ENCODE measurements around the gene ENTR1.

Gene ENTR1

GRCh38 chr9:136373300-136374182 lies 36.9 kb downstream of the ENTR1 start, which contains the start of gene CARD9:
CARD9 (minus strand) TSS chr9:136373669; CDS start chr9:136372078, 1,591 bp downstream.
- peak; percentile 74 for DNase-seq

DNA sequence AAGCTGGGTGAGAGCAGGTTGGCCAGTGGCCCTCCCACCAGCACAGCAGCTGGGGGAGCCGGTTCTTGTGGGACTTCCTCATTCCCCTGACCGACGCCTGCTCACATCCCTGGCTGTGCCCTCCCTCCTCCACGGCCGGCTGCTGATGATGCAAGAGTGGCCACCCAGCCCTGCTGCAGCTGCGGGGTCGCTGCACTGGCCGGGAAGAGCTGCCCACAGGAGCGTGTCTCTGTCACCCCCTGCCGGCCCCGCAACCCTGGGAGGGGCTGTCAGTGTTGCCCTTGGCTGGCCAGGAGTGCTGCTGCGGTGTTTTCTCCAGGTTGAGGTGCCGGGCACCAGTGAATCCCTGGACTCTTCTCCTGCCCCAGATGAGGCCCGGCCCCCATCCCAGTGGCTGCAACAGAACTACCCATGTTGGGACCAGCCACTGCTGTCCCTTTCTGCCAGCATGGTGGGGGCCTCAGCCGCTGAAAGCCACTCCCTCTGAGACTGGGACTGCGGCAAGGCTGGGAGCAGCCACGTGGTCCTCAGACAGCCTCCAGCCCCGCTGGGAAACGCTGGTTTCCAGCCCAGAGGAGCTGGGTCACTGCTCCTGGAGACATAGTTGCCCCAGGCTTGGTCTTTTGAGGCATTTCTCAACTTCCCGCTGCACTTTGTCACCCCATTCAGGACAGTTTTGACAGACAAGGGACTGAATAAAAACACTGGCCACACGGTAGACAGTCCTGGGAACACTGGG lies 37.7 kb downstream of the ENTR1 start:
- peak; percentile 76 for DNase-seq

GRCh38 chr9:136372006-136372405 lies 38.4 kb downstream of the ENTR1 start:
- no peak for DNase-seq

DNA sequence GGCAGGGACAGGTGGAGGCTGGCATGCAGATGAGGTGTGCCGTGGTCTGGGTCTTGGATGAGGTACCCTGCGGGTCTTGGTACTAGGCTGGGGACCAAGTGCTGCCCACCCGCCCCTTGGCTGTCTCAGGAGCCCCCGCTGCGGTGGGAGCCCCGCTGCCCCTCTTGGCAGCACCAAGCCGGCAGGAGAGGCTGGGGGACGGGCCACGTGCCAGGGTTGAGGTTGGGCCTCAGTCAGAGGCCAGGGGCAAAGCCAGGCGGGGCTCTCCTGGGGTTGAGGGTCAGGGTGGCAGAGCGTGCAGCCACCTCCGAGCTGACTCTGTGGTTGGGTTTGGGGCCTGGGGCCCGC lies 38.9 kb downstream of the ENTR1 start:
- no peak for DNase-seq

- DNase-seq = no peak
These were observed 39.5 kb downstream of the ENTR1 start for GRCh38 chr9:136370687-136371532.

DNA sequence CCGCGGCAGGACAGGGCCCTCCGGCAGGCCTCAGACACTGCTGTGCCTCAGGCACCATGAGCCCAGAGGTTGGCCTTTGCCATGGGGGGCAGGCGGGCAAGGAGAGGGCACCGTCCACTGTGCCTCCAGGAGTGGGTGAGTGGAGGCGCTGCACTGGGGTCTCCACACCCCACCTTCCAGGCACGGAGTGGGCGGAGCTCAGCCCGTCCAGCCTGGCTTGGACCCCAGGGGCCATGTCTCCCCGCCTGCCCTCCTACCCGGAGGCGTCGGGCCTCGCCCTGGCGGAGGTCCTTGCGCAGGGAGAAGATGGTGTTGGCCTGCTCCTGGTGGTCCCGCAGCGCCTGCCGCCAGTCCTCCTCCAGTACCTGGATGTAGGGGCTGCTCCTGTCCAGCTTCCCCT lies 40.4 kb downstream of the ENTR1 start:
- DNase-seq = no peak

DNA sequence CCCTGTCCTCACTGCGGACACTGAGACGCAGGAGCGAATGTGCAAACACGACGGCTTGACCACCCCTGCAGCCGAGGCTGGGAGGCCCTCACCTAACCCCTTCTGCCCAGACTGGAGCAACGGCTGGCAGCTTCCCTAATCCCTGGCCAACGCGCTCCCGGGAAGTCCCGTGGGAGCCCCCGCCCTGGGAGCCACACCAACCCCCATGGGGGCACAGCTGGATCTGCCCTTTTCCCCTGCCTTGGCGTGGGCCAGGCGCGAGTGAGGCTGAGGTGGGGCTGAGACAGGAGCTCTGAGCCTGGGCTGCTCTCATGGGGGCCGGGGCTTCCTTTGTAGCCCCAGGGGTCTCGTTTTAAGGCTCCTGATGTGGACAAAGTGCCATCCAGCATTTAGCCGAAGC lies 42.2 kb downstream of the ENTR1 start:
- no peak for DNase-seq

GRCh38 chr9:136367296-136368145 lies 42.9 kb downstream of the ENTR1 start:
- DNase-seq = no peak

DNA sequence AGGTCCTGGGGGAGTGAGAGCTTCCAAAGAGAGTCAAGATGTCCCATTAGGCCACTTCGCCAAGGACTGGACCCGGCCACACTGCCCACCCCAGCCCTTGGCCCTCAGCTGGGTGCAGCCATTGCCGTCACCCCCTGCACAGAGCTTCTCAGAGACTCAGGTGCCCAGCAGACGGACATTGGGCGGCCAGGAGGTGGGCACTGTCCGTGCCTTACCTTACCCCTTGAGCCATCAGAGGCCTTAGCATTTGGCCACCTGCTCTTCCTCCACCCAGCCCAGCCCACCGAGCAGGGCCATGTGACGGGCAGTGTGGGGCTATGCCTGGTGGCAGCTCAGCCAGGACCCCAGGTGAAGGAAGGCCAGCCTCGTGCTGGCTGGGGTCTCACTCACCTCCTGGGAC lies 43.6 kb downstream of the ENTR1 start:
- no peak for DNase-seq

- DNase-seq = no peak
These were observed 44.6 kb downstream of the ENTR1 start for GRCh38 chr9:136365775-136366222.

DNA sequence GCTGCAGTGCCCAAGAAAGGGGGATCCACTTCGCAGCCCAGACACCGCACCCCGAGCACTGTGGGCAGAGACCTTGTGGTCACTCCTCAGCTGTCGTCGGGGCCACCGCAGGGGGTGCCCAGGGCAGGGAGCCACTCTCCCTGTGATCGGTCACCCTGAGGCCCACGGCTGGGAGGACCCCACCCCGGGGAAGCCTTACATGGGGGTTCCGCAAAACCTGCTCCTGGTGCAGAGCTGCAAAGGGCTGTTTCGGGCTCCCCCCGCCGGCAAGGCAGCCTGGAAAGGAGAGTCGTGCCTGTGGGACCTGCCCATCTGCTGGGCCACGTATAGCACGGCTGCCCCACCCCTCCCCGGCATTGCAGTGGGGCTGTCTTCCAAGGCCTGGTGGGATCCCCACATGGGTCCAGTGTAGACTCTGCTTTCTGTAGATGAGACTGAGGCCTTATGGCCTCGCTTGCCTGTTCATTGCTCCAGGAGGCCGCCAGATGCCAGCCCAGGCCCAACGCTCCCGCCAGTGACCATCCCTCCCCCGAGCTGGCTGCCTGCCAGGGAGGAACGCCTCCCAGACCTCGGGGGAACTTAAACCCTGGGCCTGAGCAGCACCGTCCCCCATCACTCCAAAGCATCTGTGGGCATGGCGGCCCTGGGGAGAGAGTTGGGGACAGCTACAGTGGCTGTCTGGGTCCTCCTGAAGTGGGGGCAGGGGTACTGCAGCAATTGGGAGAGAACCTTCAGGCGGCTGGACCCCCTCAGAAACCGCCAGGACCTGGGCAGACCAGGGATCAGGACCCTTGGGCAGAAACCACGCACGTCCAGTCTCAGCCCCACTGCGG lies 45.3 kb downstream of the ENTR1 start:
- peak; percentile 63 for DNase-seq

DNA sequence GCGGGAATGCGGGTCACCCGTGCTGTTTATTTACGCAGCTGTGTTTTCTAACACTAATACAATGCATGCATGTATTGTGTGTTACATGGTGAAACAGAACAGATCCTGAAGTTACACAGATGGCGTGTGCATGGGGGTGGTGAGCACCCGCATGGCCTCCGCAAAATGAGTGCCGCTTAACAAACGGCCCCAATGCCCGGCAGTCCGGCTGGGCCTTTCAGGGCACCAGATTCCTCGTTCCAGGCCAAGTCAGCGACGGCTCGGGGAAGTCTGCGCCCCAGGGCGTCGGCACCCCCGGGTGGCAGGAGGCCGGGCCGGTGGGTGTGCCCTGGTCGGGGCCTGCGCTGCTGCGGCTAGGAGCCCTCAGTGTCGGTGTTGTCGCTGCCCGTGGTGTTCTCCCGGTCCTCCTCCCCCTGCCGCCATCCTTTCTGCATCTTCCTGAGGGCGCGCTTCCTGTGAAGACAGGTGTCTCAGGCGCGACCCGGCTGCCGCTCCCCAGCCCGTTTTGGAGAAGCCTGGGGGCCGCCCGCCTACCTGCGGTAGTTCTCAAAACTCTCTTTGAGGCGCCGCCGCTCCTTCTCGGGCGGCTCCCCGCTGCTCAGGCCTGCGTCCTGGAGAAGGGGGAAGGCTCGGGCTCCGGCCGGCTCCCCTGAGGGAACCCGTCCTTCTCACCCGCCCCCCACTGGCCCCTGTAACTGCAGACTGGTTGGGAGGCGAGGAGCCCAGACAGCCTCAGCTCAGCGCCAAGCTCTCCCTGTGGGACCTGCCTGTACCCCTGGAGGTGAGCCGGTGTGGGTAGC lies 46.3 kb downstream of the ENTR1 start:
- DNase-seq = no peak

GRCh38 chr9:136363106-136363948 lies 47.1 kb downstream of the ENTR1 start, which contains the start of gene DNLZ:
DNLZ (minus strand) TSS chr9:136363744; CDS start chr9:136363714, 30 bp downstream.
- DNase-seq = peak; percentile 97

GRCh38 chr9:136362450-136362784 lies 48.0 kb downstream of the ENTR1 start:
- DNase-seq = no peak

DNA sequence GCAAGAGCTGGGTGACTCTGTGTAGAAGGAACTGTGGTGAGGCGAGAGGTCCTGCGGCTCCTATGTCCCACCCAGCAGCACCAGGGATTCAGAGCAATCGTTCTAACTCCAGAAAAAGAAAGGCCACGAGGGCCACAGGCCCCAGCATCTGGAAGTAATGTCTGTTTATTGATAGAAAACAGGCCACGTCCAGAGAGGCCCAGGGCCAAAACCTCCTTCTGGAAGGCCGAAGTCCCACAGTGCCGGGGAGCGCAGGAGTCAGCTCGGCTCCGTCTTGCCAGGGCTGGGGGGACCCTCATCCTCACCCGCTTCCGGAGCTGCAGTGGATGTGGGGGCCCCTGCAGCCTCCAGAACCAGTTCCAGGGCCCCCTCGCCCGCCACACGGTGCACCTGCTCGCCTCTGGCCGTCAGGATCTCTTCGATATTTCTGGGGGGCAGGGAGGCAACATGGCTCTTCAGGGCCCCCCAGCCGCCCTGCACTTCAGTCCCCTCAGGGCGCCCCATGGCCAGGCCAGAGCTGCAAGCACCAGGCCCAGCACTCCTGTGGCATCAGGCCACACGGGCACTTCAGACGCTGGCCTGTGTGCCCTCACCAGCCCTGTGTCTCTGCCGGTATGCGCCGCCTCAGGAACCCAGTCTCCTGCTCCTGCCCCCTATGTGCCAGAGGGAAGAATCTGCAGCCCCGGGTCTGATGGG lies 48.5 kb downstream of the ENTR1 start:
- DNase-seq = no peak

GRCh38 chr9:136361047-136361753 lies 49.2 kb downstream of the ENTR1 start:
- no peak for DNase-seq

GRCh38 chr9:136359774-136360718 lies 50.4 kb downstream of the ENTR1 start:
- no peak for DNase-seq
